Endodermal cell (in vitro differentiated cells): Measurements from ENCODE around the gene CORO1A. TPM values are rescaled to one million over a fixed set of nuclear protein-coding genes. Genes with fewer than 3 reads are reported as not detected.

Experiments used
- DNase-seq: peaks from one replicate; pipeline ENCODE4 v3.0.0-alpha.2; 2017
- H3K27ac ChIP-seq: 2 replicates; pipeline ENCODE4 v1.5.1; 2013; ENCODE audit warnings: mild to moderate bottlenecking, low read depth, low read length, moderate library complexity
- H3K27me3 ChIP-seq: 2 replicates; pipeline ENCODE4 v1.6.1; 2013; ENCODE audit warnings: mild to moderate bottlenecking, low read length, moderate library complexity; ENCODE audit not compliant: insufficient read depth, control insufficient read depth, poor library complexity, severe bottlenecking
- H3K36me3 ChIP-seq: 2 replicates; pipeline ENCODE4 v1.7.0; 2013; ENCODE audit warnings: mild to moderate bottlenecking, low read length, moderate library complexity; ENCODE audit not compliant: control insufficient read depth, insufficient read depth
- H3K4me1 ChIP-seq: one replicate; pipeline ENCODE4 v1.7.0; 2013; ENCODE audit warnings: low read length; ENCODE audit not compliant: control insufficient read depth, insufficient read depth
- H3K4me3 ChIP-seq: 2 replicates; pipeline ENCODE4 v1.5.1; 2013; ENCODE audit warnings: mild to moderate bottlenecking, low read length, moderate library complexity
- H3K9ac ChIP-seq: 2 replicates; pipeline ENCODE4 v1.6.1; 2013; ENCODE audit warnings: mild to moderate bottlenecking, low read length, moderate library complexity; ENCODE audit not compliant: poor library complexity, severe bottlenecking; ENCODE audit errors: extremely low read depth
- H3K9me3 ChIP-seq: 2 replicates; pipeline ENCODE4 v1.6.1; 2013; ENCODE audit warnings: mild to moderate bottlenecking, low read length, moderate library complexity; ENCODE audit not compliant: control insufficient read depth
- H3K27ac Mint-ChIP-seq: 2 replicates; pipeline ENCODE4 v1.8.0; 2020; ENCODE audit warnings: mixed read lengths
- H3K27me3 Mint-ChIP-seq: 2 replicates; pipeline ENCODE4 v1.8.0; 2021; ENCODE audit warnings: mild to moderate bottlenecking, mixed read lengths; ENCODE audit not compliant: insufficient read depth
- H3K36me3 Mint-ChIP-seq: 2 replicates; pipeline ENCODE4 v1.8.0; 2020; ENCODE audit warnings: low read depth, mixed read lengths
- H3K4me1 Mint-ChIP-seq: 2 replicates; pipeline ENCODE4 v1.8.0; 2020; ENCODE audit warnings: mixed read lengths
- H3K4me3 Mint-ChIP-seq: 2 replicates; pipeline ENCODE4 v1.8.0; 2020; ENCODE audit warnings: mild to moderate bottlenecking, moderate library complexity, mixed read lengths
- H3K9me3 Mint-ChIP-seq: 2 replicates; pipeline ENCODE4 v1.8.0; 2020; ENCODE audit warnings: mild to moderate bottlenecking, mixed read lengths
- CTCF ChIP-seq: fragments of 200-600 bp; sonication (generic); conservative IDR thresholded peaks from 2 replicates; pipeline ENCODE4 v1.5.0; 2021; ENCODE audit warnings: antibody characterized with exemption, mild to moderate bottlenecking
- WGBS, 2 experiments: methylation state at CpG; one replicate each; pipeline versions ENCODE4 v1.1.5 to v1.1.7; 2013; ENCODE audit warnings: missing lambda C conversion rate in 2 of 2, mixed read lengths in 1 of 2; ENCODE audit not compliant: insufficient coverage in 1 of 2, insufficient read length in 1 of 2; 5-methylcytosine and 5-hydroxymethylcytosine counted together
- long read RNA-seq, 4 experiments: library from polyadenylated mRNA in 2 of 4; library from RNA in 1 of 4; library from capped mRNA in 1 of 4; stranded (forward) in 3 of 4; unstranded in 1 of 4; transcript quantifications; one replicate each; pipeline ENCODE4 v2.0.0, GENCODE V29; 2020 to 2021; ENCODE audit warnings: inconsistent platforms in 1 of 4
- polyA plus RNA-seq, 2 experiments: library from polyadenylated mRNA; stranded (reverse); fragments of 50-300 nt; gene quantifications; one replicate each; pipeline ENCODE4 v1.2.3, GENCODE V29; 2013
- total RNA-seq, 2 donors: library from RNA; stranded (reverse); fragmentation: NEBNext Ultra II Directional in 1 of 2; extraction: Animal tissue kit (Norgen Biotek cat#: 25700) in 1 of 2; gene quantifications; 2 replicates in 1 of 2; 3 replicates in 1 of 2; pipeline ENCODE4 v1.2.1, GENCODE V29; 2021

Gene CORO1A
- total RNA-seq: 1 to 10 TPM in 1 of 2 donors, under 1 TPM in 1; 0.93 to 2.1 TPM
- 8.9 TPM for polyA plus RNA-seq (2013, experiment 1 of 2)
- polyA plus RNA-seq (2013, experiment 2 of 2): 11.2 TPM
- long read RNA-seq, experiment 1: 0 reads
- long read RNA-seq, experiment 2: 0 reads
- long read RNA-seq, experiment 3, transcript CORO1A-201 (11 exons, 1,803 nt): major isoform, 7 of 10 reads
- long read RNA-seq, experiment 3, partial matches to known transcripts: 1 of 10 reads
- long read RNA-seq, experiment 3, other reads (novel, unspliced or antisense): 2 of 10 reads
- long read RNA-seq, experiment 4, partial matches to known transcripts: 0 of 2 reads
- long read RNA-seq, experiment 4, other reads (novel, unspliced or antisense): 1 of 2 reads

- H3K36me3 ChIP-seq: no peaks in the 10 kb centered on the region
- WGBS, 2 experiments: 5 to 10% methylated on average over 11 to 81 of the region's 81 CpGs
- peak within 1 kb of the TSS; percentile 64 for H3K4me3 Mint-ChIP-seq
- H3K9me3 ChIP-seq: no peaks in the 10 kb centered on the region
- no peaks in the 10 kb centered on the region for H3K36me3 Mint-ChIP-seq
- H3K4me3 ChIP-seq: peak within 1 kb of the TSS; percentile 68
- peak within 1 kb of the TSS; percentile 52 for H3K27ac Mint-ChIP-seq
- H3K4me1 ChIP-seq: peaks cover 2% of the 10 kb centered on the region
- no peak within 1 kb of the TSS for H3K27ac ChIP-seq
- H3K27me3 ChIP-seq: peaks cover 17% of the 10 kb centered on the region
- H3K9me3 Mint-ChIP-seq: no peaks in the 10 kb centered on the region
- peaks cover 43% of the 10 kb centered on the region for H3K27me3 Mint-ChIP-seq
- H3K4me1 Mint-ChIP-seq: peaks cover 2% of the 10 kb centered on the region
- peak; percentile 94 for DNase-seq
- TF ChIP-seq CTCF: no peak
- H3K9ac ChIP-seq: no peak within 1 kb of the TSS
Observed at GRCh38 chr16:30183233-30184095, at the start of gene CORO1A. CORO1A (plus strand) TSS chr16:30183602; CDS start chr16:30185210, 1,608 bp downstream.

DNA sequence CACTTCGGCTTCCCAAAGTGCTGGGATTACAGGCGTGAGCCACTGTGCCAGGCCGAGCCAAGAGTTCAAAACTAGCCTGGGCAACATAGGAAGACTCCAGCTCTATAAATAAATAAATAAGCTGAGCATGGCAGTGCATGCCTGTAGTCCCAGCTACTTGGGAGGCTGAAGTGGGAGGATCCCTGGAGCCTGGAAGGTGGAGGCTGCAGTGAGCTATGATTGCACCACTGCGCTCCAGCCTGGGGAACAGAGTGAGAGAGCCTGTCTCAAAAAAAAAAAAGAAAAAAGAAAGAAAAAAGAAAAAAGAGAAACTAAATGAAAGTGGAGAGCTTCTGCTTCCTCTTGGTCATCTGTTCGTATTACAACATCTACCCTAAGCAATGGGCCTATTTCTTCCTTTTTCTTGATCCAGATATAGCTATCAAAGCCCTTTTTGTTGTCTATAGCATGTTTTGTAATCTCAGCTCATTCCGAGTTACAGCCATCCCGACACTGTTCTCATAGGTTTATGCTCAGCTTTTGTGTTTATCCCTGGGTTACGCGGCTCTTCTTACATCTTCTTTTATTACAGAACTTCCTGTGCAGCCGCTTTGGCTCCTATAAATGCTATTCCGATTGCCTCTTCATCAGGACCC is 46.3 kb upstream of the CORO1A start:
- no peak for DNase-seq
- Histone ChIP-seq H3K4me1 (no peaks in the 10 kb centered on the region), H3K27ac (no peak overlapping the region), H3K9me3 (no peaks in the 10 kb centered on the region), H3K36me3 (no peaks in the 10 kb centered on the region), H3K9ac (no peak overlapping the region), H3K27me3 (no peaks in the 10 kb centered on the region), H3K4me3 (no peak overlapping the region)
- no peak for TF ChIP-seq CTCF
- Mint-ChIP-seq H3K9me3 (no peaks in the 10 kb centered on the region), H3K36me3 (no peaks in the 10 kb centered on the region), H3K27me3 (peaks cover 1% of the 10 kb centered on the region), H3K4me1 (no peaks in the 10 kb centered on the region), H3K4me3 (no peak overlapping the region), H3K27ac (no peak overlapping the region)
- WGBS, 2 experiments: 94 to 95% methylated on average over 10 to 11 of the region's 11 CpGs

DNA sequence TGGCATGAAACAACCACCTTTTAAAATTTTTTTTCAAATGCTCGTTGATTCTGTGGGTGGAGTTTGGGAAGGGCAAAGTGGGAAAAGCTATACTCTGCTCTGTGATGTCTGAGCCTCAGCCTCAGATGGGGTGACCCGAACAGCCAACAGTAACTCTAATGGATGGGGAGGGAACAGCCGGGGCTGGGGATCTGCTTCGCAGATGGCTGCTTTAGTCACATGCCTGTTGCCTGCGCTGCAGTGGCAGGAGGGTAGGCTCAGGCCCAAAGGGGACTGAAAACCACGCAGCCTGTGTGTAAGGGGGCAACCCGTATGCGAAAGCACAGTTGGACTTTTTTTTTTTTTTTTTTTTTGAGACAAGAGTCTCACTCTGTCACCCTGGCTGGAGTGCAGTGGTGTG is 45.5 kb upstream of the CORO1A start:
- DNase-seq: no peak

More for the DNA sequence above, 45.5 kb upstream of the CORO1A start:
- Mint-ChIP-seq H3K36me3 (no peaks in the 10 kb centered on the region), H3K27me3 (peaks cover 1% of the 10 kb centered on the region), H3K4me1 (peaks cover under 1% of the 10 kb centered on the region), H3K27ac (no peak overlapping the region), H3K4me3 (no peak overlapping the region), H3K9me3 (no peaks in the 10 kb centered on the region)
- Histone ChIP-seq H3K27ac (no peak overlapping the region), H3K9ac (no peak overlapping the region), H3K36me3 (no peaks in the 10 kb centered on the region), H3K27me3 (no peaks in the 10 kb centered on the region), H3K9me3 (no peaks in the 10 kb centered on the region), H3K4me1 (no peaks in the 10 kb centered on the region), H3K4me3 (no peak overlapping the region)
- TF ChIP-seq CTCF: no peak
- WGBS, 2 experiments: 85 to 88% methylated on average over 8 of the region's 8 CpGs
